ENCODE data around the gene CPA5. TPM values are rescaled to one million over a fixed set of nuclear protein-coding genes. Genes with fewer than 3 reads are reported as not detected.

CPA5 gene
- total and polyA plus RNA-seq, 3 donors from 2014 or later, result 11.5 to 59.4 (median 46.7) TPM

GRCh38 chr7:130332259-130333053 lies 12.2 kb upstream of the CPA5 start:
- intact Hi-C loops (cut with DNase I; ENCODE audit: low total_unique reads), result no loop called here
- no peaks in the 10 kb centered on the region for H3K36me3 ChIP-seq (ENCODE audit: low read depth, missing control alignments)
- H3K9me3 ChIP-seq, result no peaks in the 10 kb centered on the region

GRCh38 chr7:130333832-130334231 lies 10.8 kb upstream of the CPA5 start:
- no peak overlapping the region for H3K27ac ChIP-seq
- WGBS, 2 donors, result 74 to 77% methylated on average over 2 of the region's 2 CpGs
- H3K27me3 ChIP-seq, result no peaks in the 10 kb centered on the region
- no peak for DNase-seq
- TF ChIP-seq CTCF (IDR thresholded peaks at IDR 0.05) (no peak), POLR2A (IDR thresholded peaks at IDR 0.05) (no peak)
- intact Hi-C loops (cut with DNase I; ENCODE audit: low total_unique reads), result no loop called here
- no peaks in the 10 kb centered on the region for H3K36me3 ChIP-seq (ENCODE audit: low read depth, missing control alignments)
- H3K4me1 ChIP-seq, result no peaks in the 10 kb centered on the region
- H3K9me3 ChIP-seq, result no peaks in the 10 kb centered on the region
- H3K4me3 ChIP-seq, result no peak overlapping the region

More at GRCh38 chr7:130332259-130333053, 12.2 kb upstream of the CPA5 start:
- TF ChIP-seq CTCF (IDR thresholded peaks at IDR 0.05), result no peak
- TF ChIP-seq POLR2A (IDR thresholded peaks at IDR 0.05), result no peak
- Histone ChIP-seq H3K27ac (no peak overlapping the region), H3K4me3 (no peak overlapping the region), H3K27me3 (no peaks in the 10 kb centered on the region), H3K4me1 (no peaks in the 10 kb centered on the region)
- no peak for DNase-seq
- WGBS, 2 donors, result 96 to 97% methylated on average over 4 of the region's 4 CpGs

GRCh38 chr7:130334274-130334673 lies 10.3 kb upstream of the CPA5 start:
- Histone ChIP-seq H3K36me3 (ENCODE audit: low read depth, missing control alignments) (no peaks in the 10 kb centered on the region), H3K27ac (no peak overlapping the region), H3K4me1 (no peaks in the 10 kb centered on the region), H3K9me3 (no peaks in the 10 kb centered on the region), H3K27me3 (no peaks in the 10 kb centered on the region), H3K4me3 (no peak overlapping the region)
- no peak for TF ChIP-seq CTCF (IDR thresholded peaks at IDR 0.05)
- no peak for TF ChIP-seq POLR2A (IDR thresholded peaks at IDR 0.05)
- peak; percentile 21 for DNase-seq
- intact Hi-C loops (cut with DNase I; ENCODE audit: low total_unique reads), result no loop called here
- 53 to 57% methylated on average over 6 of the region's 6 CpGs for WGBS, 2 donors

- no peaks in the 10 kb centered on the region for H3K27me3 ChIP-seq
- no peak overlapping the region for H3K27ac ChIP-seq
- H3K36me3 ChIP-seq (ENCODE audit: low read depth, missing control alignments), result no peaks in the 10 kb centered on the region
- WGBS, 2 donors, result 71 to 83% methylated on average over 5 to 6 of the region's 6 CpGs
- no peaks in the 10 kb centered on the region for H3K9me3 ChIP-seq
- intact Hi-C loops (cut with DNase I; ENCODE audit: low total_unique reads), result no loop called here
- TF ChIP-seq POLR2A (IDR thresholded peaks at IDR 0.05) (no peak), CTCF (IDR thresholded peaks at IDR 0.05) (no peak)
- H3K4me3 ChIP-seq, result no peak overlapping the region
- no peak for DNase-seq
- H3K4me1 ChIP-seq, result no peaks in the 10 kb centered on the region
Measured at GRCh38 chr7:130337410-130337971, 7.1 kb upstream of the CPA5 start.

All from testis (tissue), 3 donors.